Endothelial cell (in vitro differentiated cells): ENCODE results near the gene FGF8. TPM values are rescaled to one million over a fixed set of nuclear protein-coding genes. Genes with fewer than 3 reads are reported as not detected.
A peak's percentile ranks its signal among the peaks of the same experiment; 100 is the strongest.

ENCODE experiments used
- DNase-seq: peaks from one replicate; pipeline ENCODE4 v3.0.0; 2021; ENCODE audit warnings: low spot score
- H3K27ac Mint-ChIP-seq: one replicate; pipeline ENCODE4 v1.8.0; 2021; ENCODE audit warnings: mixed read lengths, inconsistent platforms; ENCODE audit not compliant: unreplicated experiment
- H3K27me3 Mint-ChIP-seq: one replicate; pipeline ENCODE4 v1.8.0; 2021; ENCODE audit warnings: mild to moderate bottlenecking, moderate library complexity, mixed read lengths, inconsistent platforms; ENCODE audit not compliant: unreplicated experiment
- H3K36me3 Mint-ChIP-seq: one replicate; pipeline ENCODE4 v1.8.0; 2021; ENCODE audit warnings: mild to moderate bottlenecking, low read depth, mixed read lengths, inconsistent platforms; ENCODE audit not compliant: unreplicated experiment
- H3K4me1 Mint-ChIP-seq: one replicate; pipeline ENCODE4 v1.8.0; 2021; ENCODE audit warnings: mild to moderate bottlenecking, mixed read lengths, inconsistent platforms; ENCODE audit not compliant: unreplicated experiment
- H3K4me3 Mint-ChIP-seq: one replicate; pipeline ENCODE4 v1.8.0; 2021; ENCODE audit warnings: mild to moderate bottlenecking, mixed read lengths, inconsistent platforms; ENCODE audit not compliant: unreplicated experiment
- H3K9me3 Mint-ChIP-seq: one replicate; pipeline ENCODE4 v1.8.0; 2021; ENCODE audit warnings: mixed read lengths, inconsistent platforms; ENCODE audit not compliant: unreplicated experiment
- CTCF ChIP-seq: fragments of 200-600 bp; sonication (generic); IDR thresholded peaks from one replicate; pipeline ENCODE4 v1.5.0; 2021; ENCODE audit warnings: antibody characterized with exemption; ENCODE audit not compliant: unreplicated experiment
- long read RNA-seq: library from polyadenylated mRNA; unstranded; transcript quantifications from one replicate; pipeline ENCODE4 v2.0.0, GENCODE V29; 2020; ENCODE audit not compliant: unreplicated experiment
- total RNA-seq: library from RNA; stranded (reverse); fragmentation: NEBNext Ultra II Directional; extraction: Animal tissue kit (Norgen Biotek cat#: 25700); gene quantifications from one replicate; pipeline ENCODE4 v1.2.1, GENCODE V29; 2021; ENCODE audit not compliant: unreplicated experiment

The FGF8 gene, protein sequence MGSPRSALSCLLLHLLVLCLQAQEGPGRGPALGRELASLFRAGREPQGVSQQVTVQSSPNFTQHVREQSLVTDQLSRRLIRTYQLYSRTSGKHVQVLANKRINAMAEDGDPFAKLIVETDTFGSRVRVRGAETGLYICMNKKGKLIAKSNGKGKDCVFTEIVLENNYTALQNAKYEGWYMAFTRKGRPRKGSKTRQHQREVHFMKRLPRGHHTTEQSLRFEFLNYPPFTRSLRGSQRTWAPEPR
- 1.1 TPM for total RNA-seq
- long read RNA-seq = 0 reads

DNA sequence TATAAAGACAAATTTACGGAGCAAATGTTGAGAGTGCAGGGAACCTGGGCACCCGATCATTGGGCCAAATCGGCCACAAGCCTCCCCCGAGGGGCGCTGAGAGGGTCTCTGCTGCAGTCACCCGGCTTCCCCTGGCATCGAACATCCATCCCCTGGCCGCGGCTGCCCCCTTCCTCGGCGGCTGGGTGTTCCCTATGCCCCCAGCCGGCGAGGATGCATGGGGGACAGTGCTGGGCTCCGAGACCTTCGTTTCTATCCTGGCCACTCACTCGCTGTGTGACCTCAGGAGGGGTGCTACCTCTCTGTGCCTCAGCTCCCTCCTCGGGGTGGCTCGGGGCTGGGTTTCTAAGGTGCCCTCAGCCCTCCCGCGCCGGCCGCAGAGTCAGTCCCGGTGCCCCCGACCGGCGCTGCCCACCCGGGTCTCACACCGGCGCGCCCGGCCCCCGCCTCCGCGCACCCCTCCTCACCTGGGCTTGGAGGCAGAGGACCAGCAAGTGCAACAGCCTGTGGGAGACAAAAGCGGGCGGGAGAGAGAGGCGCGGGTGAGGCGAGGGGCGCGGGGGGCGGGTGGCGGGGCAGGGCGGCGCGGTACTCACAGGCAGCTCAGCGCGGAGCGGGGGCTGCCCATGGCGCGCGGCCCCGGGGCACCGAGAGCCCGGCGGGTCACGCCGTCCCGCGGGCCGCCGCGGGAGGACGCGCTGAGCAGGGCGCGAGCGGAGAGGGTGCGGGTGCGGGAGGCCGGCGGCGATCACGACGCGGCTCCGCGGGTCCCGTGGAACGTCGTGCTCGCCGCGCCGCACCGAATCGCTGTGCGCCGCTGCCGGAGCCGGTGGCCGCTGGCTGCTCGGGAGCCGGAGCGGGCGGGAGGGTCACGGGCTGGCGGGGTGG is at the start of gene FGF8:
FGF8 (minus strand) TSS at position 842 of the 888 bp plus-strand sequence; CDS start at position 628, 214 bp downstream.
- no peaks in the 10 kb centered on the region for H3K9me3 Mint-ChIP-seq
- H3K36me3 Mint-ChIP-seq = no peaks in the 10 kb centered on the region
- H3K4me3 Mint-ChIP-seq = peak within 1 kb of the TSS; percentile 87
- TF ChIP-seq CTCF = no peak
- H3K4me1 Mint-ChIP-seq = peaks cover 24% of the 10 kb centered on the region
- no peak within 1 kb of the TSS for H3K27ac Mint-ChIP-seq
- no peak for DNase-seq
- H3K27me3 Mint-ChIP-seq = peaks cover 14% of the 10 kb centered on the region

- H3K4me1 Mint-ChIP-seq = peaks cover 8% of the 10 kb centered on the region
- TF ChIP-seq CTCF = no peak
- H3K27ac Mint-ChIP-seq = no peak overlapping the region
- no peak overlapping the region for H3K4me3 Mint-ChIP-seq
- peaks cover 27% of the 10 kb centered on the region for H3K36me3 Mint-ChIP-seq
- no peaks in the 10 kb centered on the region for H3K9me3 Mint-ChIP-seq
- H3K27me3 Mint-ChIP-seq = peaks cover 19% of the 10 kb centered on the region
- DNase-seq = no peak
Measured at GRCh38 chr10:101824736-101825135, 48.8 kb upstream of the FGF8 start.

- Mint-ChIP-seq H3K9me3 (no peaks in the 10 kb centered on the region), H3K27me3 (peaks cover 19% of the 10 kb centered on the region), H3K4me1 (peaks cover 15% of the 10 kb centered on the region), H3K27ac (peak overlapping the region; percentile 99), H3K4me3 (peak overlapping the region; percentile 94), H3K36me3 (peaks cover 14% of the 10 kb centered on the region)
- no peak for DNase-seq
- TF ChIP-seq CTCF = no peak
Measured at GRCh38 chr10:101818872-101819633, 43.1 kb upstream of the FGF8 start.

GRCh38 chr10:101818119-101818871 is 42.4 kb upstream of the FGF8 start, which contains the start of gene OGA:
TSS of gene OGA (minus strand) at chr10:101818444. CDS start at chr10:101818022, 422 bp downstream.
- Mint-ChIP-seq H3K27ac (peak within 1 kb of the TSS; percentile 99), H3K36me3 (peaks cover 14% of the 10 kb centered on the region), H3K4me1 (peaks cover 15% of the 10 kb centered on the region), H3K9me3 (no peaks in the 10 kb centered on the region), H3K27me3 (peaks cover 19% of the 10 kb centered on the region), H3K4me3 (peak within 1 kb of the TSS; percentile 94)
- peak; percentile 96 for DNase-seq
- no peak for TF ChIP-seq CTCF
